NCI-H69 (cell line): ENCODE measurements around the gene CLIP3.
"Not testable (repeated sequence)": the region's sequence is repeated elsewhere in the genome, so short reads cannot be mapped to it uniquely, and the experiment has no call there.

Experiments
- DNase-seq: peaks from one replicate; lab custom pipeline; 2025; lab: John Stamatoyannopoulos, UW

Gene CLIP3

GRCh38 chr19:36008336-36008978 lies 24.2 kb downstream of the CLIP3 start, which contains the start of gene SYNE4:
Gene SYNE4 (minus strand): TSS chr19:36008813. CDS start chr19:36008681, 132 bp downstream.
- DNase-seq = no peak

GRCh38 chr19:36006955-36007354 lies 25.7 kb downstream of the CLIP3 start:
- DNase-seq = no peak

GRCh38 chr19:36003284-36003683 lies 29.4 kb downstream of the CLIP3 start:
- DNase-seq = no peak

- DNase-seq = no peak
Observed at GRCh38 chr19:36001605-36002004, 31.1 kb downstream of the CLIP3 start.

GRCh38 chr19:35996777-35997176 lies 35.9 kb downstream of the CLIP3 start:
- no peak for DNase-seq

GRCh38 chr19:35995048-35995993 lies 37.4 kb downstream of the CLIP3 start, which contains the start of gene SDHAF1:
Gene SDHAF1 (plus strand): TSS chr19:35995188. CDS start chr19:35995275, 87 bp downstream.
- peak; percentile 98 for DNase-seq

GRCh38 chr19:35993923-35994598 lies 38.6 kb downstream of the CLIP3 start:
- DNase-seq = peak; percentile 16

GRCh38 chr19:35992907-35993765 lies 39.5 kb downstream of the CLIP3 start:
- DNase-seq = no peak

GRCh38 chr19:35991731-35992450 lies 40.8 kb downstream of the CLIP3 start:
- DNase-seq = peak; percentile 17

GRCh38 chr19:35990771-35991730 lies 41.6 kb downstream of the CLIP3 start:
- peak; percentile 10 for DNase-seq

GRCh38 chr19:35990156-35990555 lies 42.5 kb downstream of the CLIP3 start:
- no peak for DNase-seq

- no peak for DNase-seq
Observed at GRCh38 chr19:35988824-35989223, 43.8 kb downstream of the CLIP3 start.

GRCh38 chr19:35987571-35987896 lies 45.1 kb downstream of the CLIP3 start:
- DNase-seq = no peak

- DNase-seq = peak; percentile 91
Observed at GRCh38 chr19:35986664-35987570, 45.8 kb downstream of the CLIP3 start.

- DNase-seq = no peak
Observed at GRCh38 chr19:35986111-35986510, 46.6 kb downstream of the CLIP3 start.

- DNase-seq = no peak
Observed at GRCh38 chr19:35983177-35983576, 49.5 kb downstream of the CLIP3 start.

GRCh38 chr19:35980997-35981396 lies 51.7 kb downstream of the CLIP3 start:
- not testable (repeated sequence) for DNase-seq

- peak; percentile 48 for DNase-seq
Observed at GRCh38 chr19:35978832-35979365, 53.8 kb downstream of the CLIP3 start.
